ENCODE measurements around the gene SLC66A3.

- TF ChIP-seq CTCF (IDR thresholded peaks at IDR 0.05; ENCODE audit: low read length) = no peak
- no peak for TF ChIP-seq EZH2 (IDR thresholded peaks at IDR 0.05; ENCODE audit: borderline replicate concordance, low read length)
Measured at GRCh38 chr2:11213090-11213638, 57.9 kb downstream of the SLC66A3 start.

Data from OCI-LY1 (cell line).